ENCODE measurements around the gene BTLA.

DNA sequence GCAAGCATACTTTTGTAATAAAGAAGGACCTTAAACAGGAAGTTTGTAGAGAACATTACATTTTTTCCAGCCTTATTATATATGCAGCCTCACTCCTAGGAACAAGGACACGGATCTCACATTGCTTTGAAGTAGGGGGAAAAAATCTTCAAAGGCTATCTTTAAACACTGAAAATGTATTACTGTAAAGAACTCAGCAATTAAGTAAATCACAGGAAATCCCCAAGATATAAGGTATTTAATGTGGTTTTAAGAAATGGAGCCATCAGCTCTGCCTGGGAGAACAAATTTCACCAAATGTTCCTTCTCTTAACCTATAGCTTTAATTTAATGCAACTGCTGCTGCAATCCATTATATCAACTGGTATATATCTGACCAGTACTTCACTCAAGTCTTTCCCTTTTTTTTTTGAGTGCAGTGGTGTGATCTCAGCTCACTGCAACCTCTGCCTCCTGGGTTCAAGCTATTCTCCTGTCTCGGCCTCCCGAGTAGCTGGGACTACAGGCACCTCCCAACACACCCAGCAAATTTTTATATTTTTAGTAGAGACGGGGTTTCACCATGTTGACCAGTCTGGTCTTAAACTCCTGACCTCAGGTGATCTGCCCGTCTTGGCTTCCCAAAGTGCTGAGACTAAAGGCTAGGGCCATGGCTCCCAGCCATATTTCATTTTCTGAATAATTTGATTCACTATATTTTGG, 2.8 kb downstream of the BTLA start:
- no peak for TF ChIP-seq EZH2phosphoT487 (IDR thresholded peaks at IDR 0.05; ENCODE audit: low read depth)
- TF ChIP-seq, protein P1, sequence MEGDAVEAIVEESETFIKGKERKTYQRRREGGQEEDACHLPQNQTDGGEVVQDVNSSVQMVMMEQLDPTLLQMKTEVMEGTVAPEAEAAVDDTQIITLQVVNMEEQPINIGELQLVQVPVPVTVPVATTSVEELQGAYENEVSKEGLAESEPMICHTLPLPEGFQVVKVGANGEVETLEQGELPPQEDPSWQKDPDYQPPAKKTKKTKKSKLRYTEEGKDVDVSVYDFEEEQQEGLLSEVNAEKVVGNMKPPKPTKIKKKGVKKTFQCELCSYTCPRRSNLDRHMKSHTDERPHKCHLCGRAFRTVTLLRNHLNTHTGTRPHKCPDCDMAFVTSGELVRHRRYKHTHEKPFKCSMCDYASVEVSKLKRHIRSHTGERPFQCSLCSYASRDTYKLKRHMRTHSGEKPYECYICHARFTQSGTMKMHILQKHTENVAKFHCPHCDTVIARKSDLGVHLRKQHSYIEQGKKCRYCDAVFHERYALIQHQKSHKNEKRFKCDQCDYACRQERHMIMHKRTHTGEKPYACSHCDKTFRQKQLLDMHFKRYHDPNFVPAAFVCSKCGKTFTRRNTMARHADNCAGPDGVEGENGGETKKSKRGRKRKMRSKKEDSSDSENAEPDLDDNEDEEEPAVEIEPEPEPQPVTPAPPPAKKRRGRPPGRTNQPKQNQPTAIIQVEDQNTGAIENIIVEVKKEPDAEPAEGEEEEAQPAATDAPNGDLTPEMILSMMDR (IDR thresholded peaks at IDR 0.05; ENCODE audit: low read depth, low read length) = no peak
